Measurements from ENCODE around the gene CWF19L1. TPM values are rescaled to one million over a fixed set of nuclear protein-coding genes. Genes with fewer than 3 reads are reported as not detected.

Gene CWF19L1
- total RNA-seq, 1 experiment from 2014 or later, result 18.1 TPM

- no peak for DNase-seq (ENCODE audit: low spot score)
Observed at GRCh38 chr10:100182908-100183307, 84.5 kb downstream of the CWF19L1 start.

Small RNAs within 50 kb of the gene (small RNA-seq; reads per million reads assigned to genes)
- gene RNU6-422P (not detected), gene SNORA12 (17.9 reads per million, percentile 91 among the genes with 10 or more reads in this experiment)

Other genes with a start within 250 kb of the CWF19L1 start
- gene CPN1, start 185.8 kb downstream of the CWF19L1 start, total RNA-seq (2014; rRNA removed; shearing (Covaris generic)), result not detected in 2 replicates
- gene ERLIN1, start 81.6 kb downstream of the CWF19L1 start, total RNA-seq (2014; rRNA removed; shearing (Covaris generic)), result 12.5 and 13.0 TPM in 2 replicates
- gene CHUK, start 38.0 kb downstream of the CWF19L1 start, total RNA-seq (2014; rRNA removed; shearing (Covaris generic)), result 14.7 and 15.2 TPM in 2 replicates
- gene BLOC1S2, start 19.0 kb upstream of the CWF19L1 start, total RNA-seq (2014; rRNA removed; shearing (Covaris generic)), result 24.5 and 37.6 TPM in 2 replicates
- gene PKD2L1, start 62.6 kb upstream of the CWF19L1 start, total RNA-seq (2014; rRNA removed; shearing (Covaris generic)), result 0.21 TPM in 1 of 2 replicates, not detected in the other
- gene SCD, start 79.6 kb upstream of the CWF19L1 start, total RNA-seq (2014; rRNA removed; shearing (Covaris generic)), result 253 and 267 TPM in 2 replicates
- 0.03 and 0.23 TPM in 2 replicates for gene WNT8B, start 195.4 kb upstream of the CWF19L1 start, total RNA-seq (2014; rRNA removed; shearing (Covaris generic))

Data from HT-29 (cell line).